ENCODE results near the gene FBXO48.

DNA sequence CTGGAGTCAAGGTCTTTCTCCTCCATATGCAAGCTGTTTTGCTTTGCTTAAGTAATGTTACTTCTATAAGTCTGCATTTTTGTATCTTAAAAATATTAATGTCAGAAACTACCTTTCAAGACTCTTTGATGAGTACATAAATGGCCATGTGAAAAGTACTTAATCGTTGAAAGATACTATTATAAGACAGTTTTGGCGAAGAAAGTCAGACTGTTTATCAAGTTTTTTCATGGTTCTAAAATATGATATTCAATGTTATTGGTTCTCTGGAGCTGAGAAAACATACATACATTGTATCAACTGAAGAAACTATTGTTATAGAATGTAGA lies 25.1 kb downstream of the FBXO48 start:
- TF ChIP-seq, protein P1, sequence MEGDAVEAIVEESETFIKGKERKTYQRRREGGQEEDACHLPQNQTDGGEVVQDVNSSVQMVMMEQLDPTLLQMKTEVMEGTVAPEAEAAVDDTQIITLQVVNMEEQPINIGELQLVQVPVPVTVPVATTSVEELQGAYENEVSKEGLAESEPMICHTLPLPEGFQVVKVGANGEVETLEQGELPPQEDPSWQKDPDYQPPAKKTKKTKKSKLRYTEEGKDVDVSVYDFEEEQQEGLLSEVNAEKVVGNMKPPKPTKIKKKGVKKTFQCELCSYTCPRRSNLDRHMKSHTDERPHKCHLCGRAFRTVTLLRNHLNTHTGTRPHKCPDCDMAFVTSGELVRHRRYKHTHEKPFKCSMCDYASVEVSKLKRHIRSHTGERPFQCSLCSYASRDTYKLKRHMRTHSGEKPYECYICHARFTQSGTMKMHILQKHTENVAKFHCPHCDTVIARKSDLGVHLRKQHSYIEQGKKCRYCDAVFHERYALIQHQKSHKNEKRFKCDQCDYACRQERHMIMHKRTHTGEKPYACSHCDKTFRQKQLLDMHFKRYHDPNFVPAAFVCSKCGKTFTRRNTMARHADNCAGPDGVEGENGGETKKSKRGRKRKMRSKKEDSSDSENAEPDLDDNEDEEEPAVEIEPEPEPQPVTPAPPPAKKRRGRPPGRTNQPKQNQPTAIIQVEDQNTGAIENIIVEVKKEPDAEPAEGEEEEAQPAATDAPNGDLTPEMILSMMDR (IDR thresholded peaks at IDR 0.05) = no peak
- no peak for TF ChIP-seq POLR2A (IDR thresholded peaks at IDR 0.05)
